Measurements from ENCODE around the gene EFCAB6.

EFCAB6 gene

DNA sequence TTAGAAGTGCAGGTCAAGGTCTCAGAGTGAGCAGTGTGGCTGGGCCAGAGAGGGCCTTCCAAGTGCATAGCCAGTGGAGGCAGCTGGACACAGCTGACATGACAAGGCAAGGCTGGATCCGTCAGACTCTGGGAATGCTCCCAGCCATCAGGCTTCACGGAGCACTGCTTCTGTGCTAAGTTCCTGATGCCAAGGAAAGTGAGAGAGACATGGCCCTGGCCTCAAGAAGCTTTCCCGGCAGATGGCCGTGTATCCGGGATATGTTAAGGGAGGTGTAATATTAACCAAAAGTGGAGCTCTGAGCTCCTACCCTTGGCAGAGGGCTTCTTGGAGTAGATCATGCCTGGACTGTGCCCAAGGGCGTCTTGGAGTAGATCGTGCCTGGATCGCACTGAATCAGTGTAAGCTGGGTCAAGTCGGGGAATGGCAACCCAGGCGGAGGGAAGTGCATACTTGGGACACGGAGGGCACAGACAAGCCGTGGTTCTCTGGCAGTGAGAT is 7.4 kb upstream of the EFCAB6 start:
- no peak for DNase-seq (ENCODE audit: low read depth)

DNA sequence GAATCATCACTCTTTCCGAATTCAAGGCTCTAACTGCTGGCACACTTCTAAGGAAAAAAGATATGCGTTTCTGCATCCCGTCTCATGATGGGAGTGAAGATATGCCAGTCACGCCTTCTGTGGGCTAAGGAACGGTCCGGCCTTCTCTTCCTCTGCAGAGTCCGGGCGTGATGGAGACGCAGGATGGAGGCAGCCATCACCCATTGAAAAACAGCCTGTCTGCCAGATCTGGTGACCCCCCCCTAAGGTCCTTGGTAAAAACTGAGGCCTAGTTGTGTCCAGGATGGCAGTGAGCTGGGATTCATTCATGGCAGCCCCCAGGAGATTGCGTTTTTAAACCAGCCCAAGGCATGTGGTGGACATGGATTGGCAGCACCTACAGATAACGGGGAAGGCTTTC is 6.9 kb upstream of the EFCAB6 start:
- DNase-seq (ENCODE audit: low read depth), result no peak

DNA sequence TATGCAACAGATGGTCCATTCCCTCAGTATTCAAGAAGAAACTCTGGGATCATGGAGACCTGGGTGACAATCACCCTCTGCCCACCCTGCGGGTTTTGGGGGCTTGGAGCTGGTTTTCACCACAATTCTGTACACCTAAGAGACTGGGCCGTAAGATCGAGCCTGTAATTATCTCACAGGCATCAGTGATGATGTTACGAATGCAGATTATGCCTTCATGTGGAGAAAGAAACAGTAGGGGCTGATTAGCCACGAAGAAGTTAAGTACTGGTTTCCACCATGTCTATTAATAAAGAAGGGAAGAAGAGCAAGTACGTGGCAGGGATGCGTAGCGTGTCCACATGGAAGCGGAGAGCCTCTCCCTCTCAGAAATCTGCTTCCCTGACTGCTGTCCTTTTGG is 5.3 kb upstream of the EFCAB6 start:
- DNase-seq (ENCODE audit: low read depth), result no peak

DNA sequence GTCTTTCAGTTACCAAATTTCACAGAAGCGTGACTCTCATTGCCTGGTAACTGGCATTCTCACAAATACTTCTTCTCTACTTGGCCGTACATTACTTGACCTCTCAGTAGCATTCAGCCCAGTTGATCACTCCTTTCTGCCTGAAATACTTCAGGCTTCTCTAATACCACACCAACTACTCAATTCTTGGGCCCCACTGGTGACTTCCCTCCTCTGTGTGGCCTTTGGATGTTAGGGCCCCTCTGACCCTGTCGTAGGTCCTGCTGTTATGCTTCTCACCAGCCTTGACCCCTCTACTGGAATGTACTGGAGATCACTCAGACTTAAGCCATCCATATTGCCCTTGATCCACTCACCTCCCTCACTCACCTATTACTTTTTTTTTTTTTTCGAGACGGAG is 2.2 kb upstream of the EFCAB6 start:
- DNase-seq (ENCODE audit: low read depth), result no peak

DNA sequence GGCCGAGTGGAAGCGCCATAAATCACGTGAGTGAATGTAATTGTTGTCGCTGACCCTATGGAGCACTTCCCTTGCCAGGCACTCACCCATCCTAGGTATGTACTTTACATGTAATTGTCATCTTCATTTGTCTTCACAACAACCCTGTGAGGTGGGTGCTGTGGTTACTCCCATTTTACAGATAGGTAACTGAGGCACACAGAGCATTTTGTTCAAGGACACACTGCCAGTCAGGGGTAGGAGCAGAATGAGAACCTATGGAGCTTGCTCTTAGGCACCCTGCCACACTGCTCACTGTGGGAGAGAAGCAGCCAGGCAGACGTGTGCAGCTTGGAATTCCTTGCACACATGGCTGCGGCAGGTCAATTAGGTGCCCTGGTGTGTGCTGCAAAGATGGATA is 785 bp upstream of the EFCAB6 start:
- no peak for DNase-seq (ENCODE audit: low read depth)

DNA sequence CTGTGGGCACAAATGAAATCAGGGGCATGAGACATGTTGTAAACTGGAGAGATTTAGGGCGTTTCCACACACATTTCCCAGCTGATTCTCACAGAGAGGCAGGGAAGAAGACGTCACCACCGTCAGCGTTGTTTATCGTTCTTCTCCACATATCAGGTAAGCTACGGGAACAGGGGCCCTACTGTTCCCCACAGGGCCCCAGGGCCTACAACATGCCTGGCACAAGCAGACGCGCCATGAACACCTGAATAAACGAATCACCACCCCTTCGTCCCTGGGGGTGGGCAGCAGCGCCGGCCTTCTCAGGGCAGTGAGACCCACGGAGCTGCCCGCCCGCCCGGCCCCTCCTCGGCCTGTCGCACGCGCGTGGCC is 342 bp downstream of the EFCAB6 start:
- DNase-seq (ENCODE audit: low read depth), result no peak

DNA sequence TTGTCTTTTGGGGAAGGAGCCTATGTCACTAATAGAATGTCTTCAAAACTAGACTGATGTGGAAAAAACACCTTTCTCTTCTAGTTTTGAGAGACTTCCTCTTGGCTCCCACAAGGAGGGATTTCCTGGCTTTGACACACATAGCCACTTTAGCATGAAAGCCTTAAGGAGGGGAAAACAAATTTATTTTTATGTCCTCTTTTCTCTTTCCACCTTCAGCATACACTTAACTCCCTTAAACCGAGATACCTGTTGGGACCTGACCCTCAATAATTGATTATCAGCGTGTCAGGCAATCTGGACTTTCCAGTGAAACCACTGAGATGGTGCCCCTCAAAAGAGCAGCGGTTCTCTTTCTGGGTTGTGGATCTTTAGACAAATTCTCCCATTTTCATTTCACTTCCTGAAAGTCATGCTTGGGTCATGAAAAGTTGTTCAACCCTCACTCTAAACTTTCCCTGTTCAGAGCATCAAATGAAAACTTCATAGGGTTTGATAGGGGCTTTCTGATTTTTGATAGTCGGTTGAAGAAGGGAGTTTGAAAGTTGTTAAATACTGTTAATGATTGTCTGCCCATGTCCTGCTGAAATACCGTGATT is 9.1 kb downstream of the EFCAB6 start:
- no peak for DNase-seq (ENCODE audit: low read depth)

DNA sequence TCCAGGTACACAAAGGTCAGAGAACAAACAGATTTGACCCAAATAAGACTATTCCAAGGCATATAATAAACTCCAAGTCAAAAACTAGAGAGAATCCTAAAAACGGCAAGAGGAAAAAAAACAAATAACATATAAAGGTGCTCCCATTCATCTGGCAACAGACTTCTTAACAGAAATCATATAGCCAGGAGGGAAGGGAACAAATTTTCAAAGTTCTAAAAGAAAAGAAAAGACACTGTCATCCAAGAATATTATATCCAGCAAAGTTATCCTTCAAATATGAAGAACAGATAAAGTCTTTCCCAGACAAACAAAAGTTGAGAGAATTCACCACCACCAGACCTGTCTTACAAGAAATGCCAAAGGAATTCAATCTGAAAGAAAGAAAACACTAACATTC is 11.1 kb downstream of the EFCAB6 start:
- DNase-seq (ENCODE audit: low read depth), result no peak

DNA sequence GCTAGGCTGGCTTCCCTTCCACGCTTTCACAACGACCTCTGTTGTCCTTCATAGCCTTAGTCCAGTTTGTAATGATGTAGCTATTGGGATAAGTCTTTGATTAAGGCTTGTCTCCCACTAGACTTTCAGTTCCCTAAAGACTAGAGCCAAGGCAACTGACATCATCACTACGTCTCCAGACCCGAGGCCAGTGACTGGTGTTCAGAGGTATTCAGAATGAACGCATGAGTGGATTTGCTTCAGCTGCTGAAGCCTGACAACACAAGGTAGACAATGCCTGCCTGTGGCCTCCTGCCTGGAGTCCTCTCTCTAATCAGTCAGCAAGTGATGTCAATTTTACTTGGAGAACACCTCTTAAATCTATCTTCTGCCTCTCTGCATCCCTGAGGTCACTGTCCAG is 13.6 kb downstream of the EFCAB6 start:
- DNase-seq (ENCODE audit: low read depth), result no peak

DNA sequence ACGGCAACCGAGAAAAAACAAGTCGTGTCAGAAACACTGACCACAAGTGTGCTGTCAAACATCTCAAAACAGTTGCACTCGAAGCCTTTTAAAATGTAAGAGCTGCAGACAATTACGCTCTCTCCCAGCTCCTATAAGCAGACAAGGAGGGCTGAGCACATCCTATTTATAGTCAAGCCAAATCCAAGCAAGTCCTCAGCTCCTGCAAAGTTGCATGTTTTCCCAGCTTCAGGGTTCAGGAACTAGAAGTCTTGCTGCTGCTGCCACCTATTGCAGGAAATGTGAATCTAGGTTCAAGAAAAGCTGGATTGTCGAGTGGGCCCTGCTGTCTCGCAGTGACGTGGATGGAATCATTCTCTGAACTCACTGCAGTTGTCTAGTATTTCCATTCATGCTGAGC is 15.5 kb downstream of the EFCAB6 start:
- no peak for DNase-seq (ENCODE audit: low read depth)

DNA sequence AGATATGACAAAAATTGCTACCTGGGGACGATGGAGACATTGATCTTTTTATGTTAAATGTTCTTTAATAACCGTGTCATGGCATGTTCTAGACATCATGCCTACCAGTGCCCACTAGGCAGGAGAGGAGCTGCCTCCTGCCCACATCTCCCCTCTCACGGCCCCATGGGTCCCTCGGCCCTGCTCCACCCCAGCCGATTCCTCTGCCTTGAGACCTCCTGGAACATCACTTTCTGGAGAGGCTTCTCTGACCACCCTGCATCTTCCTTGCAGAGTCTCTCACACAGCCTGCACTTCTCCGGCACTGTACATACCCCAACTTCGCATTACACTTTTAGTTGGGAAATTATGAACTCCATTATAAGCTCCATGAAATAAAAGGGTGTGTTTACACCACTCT is 16.8 kb downstream of the EFCAB6 start:
- no peak for DNase-seq (ENCODE audit: low read depth)

DNA sequence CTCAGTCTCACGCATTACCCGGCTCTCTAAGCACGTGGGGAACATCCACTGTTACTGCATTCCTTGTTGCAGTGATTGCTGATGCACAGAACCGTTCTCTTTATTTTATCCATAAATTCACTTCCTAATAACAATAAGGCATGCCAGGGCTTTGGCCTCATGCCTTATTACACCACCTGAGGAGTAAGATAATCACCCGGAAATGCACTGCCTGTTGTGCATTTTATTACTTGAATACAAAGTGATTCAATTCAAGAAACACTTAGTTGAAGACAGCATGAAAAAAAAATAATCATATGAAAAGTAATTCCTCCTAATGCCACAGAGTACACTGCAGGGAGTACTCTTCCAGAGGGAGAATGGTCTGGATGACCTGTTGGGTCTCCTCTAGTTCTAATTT is 19.2 kb downstream of the EFCAB6 start:
- DNase-seq (ENCODE audit: low read depth), result no peak

DNA sequence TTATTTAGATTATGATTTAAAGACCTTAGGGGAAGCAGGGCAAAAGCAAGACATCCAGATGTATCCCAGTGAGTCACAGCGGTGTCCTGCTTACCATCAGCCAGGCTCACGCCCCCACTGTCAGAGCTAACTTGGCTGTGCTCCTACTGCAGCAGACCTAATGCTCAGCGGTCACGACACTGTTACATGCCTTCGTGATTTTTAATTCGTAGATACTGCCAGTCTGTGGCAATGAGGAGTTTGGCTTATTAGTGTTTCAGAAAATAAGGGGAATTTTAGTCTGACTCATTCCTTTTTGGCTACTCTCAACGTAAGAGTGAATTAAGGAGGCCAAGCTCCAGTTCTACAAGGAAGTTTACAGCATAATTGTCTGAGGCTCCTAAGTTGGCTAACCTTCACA is 22.7 kb downstream of the EFCAB6 start:
- DNase-seq (ENCODE audit: low read depth), result no peak

DNA sequence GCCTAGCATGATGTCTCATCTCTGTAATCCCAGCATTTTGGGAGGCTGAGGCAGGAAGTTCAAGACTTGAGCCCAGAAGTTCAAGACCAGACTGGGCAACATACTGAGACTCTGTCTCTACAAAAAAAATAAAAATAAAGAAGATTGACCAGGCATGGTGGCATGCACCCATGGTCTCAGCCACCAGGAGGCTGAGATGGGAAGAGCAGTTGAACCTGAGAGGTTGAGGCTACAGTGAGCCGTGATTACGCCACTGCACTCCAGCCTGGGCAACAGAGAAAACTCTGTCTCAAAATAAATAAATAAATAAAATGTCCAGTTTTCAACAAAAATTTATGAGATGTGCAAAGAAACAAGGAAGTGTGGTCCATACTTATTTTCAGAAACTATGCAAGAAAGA is 28.3 kb downstream of the EFCAB6 start:
- DNase-seq (ENCODE audit: low read depth), result no peak

DNA sequence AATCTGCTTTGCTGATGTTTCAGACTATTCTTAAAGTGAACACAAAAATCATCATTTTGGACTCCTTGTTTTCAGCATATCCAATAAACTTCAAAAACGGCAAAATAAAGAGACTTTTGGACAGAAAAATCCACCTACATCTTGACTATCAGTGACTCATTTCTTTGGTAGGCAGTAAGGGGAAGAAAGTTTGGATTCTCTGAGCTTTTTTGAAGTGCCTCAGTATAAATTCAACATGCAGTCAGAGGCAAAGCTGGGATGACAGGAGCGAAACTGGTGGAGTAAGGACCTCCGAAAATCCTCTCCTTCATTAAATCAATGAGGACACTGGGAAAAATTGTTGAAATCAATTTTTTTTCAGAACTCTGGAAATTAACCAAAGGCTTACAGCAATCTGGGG is 29.7 kb downstream of the EFCAB6 start:
- no peak for DNase-seq (ENCODE audit: low read depth)

DNA sequence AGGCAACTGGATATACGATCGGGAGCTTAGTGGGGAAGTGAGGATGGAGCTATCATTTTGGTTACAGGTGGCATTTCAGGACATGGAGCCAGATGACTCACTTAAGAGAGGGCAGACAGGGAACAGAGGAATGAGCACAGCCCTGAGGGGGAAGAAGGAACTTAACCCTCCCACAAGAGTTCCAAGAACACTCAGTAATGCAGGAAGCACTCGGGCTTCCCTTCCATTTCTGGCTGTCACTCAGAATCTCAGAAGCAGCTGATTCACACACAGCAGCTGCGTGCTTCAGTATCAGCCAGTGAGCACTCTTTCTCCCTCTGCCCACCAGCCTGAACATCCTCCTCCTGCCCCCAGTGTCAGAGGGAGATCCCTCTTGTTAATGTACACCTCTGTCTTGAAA is 34.8 kb downstream of the EFCAB6 start:
- no peak for DNase-seq (ENCODE audit: low read depth)

DNA sequence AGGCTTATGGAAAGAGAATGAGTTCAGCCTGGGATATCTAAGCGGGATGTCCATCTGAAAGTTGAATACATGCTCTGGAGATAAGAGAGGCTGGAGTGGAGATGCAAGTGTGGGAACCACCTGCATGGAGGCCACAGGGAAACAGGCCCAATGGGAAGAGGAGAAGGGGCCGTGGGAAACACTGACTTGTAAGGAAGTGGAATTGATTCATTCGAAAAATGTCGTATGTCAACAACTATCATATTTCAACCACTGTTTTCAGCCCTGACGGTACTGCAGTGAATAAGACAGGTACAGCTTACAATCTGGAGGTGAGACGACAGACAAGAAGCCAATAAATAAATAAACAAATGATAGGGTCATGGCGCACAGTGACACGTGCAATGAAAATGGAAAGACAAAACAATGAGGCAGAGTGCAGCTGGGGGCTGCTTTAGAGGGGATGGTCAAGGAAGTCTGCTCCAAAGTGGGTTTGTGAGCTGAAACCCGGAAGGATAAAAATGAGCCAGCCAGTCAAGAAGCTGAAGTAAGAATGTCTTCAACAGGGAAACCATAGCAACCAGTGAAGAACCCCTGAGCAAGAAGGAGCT is 35.9 kb downstream of the EFCAB6 start:
- no peak for DNase-seq (ENCODE audit: low read depth)

DNA sequence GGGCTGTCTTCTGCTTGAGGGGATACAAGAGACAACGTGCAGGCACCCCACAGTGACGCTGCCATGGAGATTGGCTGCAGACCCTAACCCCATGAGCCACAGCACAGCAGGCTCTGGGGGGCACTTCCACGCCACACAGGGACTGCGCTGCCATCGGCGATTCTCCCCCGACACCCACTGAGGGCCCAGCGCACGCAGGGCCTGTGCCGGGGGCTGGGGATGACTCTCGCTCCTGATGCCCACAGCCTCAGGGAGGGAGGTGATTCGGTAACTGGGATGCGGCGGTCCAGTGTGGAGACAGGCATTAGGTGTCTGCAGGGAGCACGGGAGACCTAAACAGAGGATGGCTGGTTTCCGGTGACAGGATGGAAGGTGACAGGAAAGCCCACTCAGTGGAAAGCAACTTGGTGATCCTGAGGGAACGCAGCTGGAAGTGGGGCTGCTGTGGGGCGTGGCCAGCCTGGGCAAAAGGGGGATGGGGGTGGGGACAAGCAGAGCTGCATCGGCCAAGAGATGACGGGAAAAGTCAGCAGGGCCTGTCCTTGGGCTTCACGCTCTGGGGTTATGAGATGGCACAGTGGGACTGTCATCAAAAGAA is 37.7 kb downstream of the EFCAB6 start:
- DNase-seq (ENCODE audit: low read depth), result no peak

DNA sequence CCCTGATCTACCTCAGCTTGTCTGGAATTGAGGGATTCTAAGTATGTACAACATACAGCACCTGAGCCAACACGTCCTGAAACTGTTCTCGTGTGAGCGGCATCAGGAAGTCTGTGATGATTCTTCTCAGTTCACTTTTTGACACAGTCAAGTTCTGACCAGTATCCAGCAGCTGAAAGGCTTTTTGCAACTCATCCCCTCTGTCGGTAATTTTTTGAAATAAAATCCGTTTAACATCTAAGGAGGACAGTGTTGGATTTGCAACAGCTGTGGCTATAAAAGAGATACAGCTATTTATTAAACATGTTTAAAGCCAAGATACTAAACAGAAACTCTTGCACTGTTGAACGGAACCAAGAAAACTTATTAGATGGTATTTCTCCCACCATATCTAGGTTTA is 39.3 kb downstream of the EFCAB6 start:
- DNase-seq (ENCODE audit: low read depth), result no peak

DNA sequence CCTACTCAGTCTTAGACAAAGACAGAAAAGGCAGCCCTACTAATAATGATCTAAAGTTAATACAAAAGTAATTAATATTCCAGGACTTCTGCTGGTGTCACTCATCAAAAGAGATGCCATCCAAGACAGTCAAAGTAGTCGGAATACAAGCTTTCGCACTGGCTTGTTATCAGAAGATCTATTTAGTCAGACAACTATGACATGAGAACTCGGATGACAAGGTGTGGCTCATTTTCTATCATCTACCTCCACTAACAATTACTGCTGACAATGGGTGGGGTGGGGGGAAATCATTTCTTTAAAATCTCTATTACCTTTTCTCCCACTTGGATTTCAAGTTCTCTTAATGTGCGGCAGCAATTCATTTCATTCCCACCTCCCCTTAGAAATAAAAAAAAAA is 56.7 kb downstream of the EFCAB6 start:
- DNase-seq (ENCODE audit: low read depth), result no peak

DNA sequence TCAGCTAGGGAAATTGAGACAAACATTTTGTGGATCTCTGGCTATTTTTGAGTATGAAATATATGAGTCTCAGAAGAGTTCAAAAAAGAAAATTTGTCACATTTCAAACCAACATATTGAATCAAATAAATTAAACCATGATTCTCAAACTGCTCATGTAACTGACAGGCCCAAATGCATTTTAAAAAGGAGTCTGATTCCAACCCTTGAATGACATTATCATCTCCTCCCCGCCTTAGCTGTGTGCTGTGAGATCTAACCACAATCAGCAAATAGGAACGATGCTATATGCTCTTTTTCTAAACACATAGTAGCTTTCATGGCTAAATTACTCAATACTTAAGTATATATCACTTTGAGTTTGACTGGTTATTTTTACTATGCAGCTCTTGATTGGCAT is 57.1 kb downstream of the EFCAB6 start:
- no peak for DNase-seq (ENCODE audit: low read depth)

DNA sequence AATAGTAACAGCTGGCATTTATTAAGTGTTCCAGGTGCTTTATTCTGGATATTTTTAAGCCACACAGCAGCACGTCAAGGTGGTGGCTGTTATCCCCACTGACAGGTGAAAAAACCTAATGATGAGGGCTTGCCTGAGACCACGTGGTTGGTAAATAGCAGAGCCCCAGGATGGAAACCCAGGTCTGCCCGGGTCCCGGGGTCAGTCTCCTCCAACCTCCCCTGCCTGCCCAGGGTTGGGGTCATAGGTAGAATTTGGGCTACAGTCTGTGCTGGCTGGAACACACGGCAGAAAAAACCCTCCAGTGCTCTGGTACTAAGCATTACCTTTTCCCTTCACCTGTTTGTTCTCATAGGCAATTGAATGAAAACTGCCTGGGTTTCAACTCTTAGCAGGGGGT is 57.9 kb downstream of the EFCAB6 start:
- DNase-seq (ENCODE audit: low read depth), result no peak

DNA sequence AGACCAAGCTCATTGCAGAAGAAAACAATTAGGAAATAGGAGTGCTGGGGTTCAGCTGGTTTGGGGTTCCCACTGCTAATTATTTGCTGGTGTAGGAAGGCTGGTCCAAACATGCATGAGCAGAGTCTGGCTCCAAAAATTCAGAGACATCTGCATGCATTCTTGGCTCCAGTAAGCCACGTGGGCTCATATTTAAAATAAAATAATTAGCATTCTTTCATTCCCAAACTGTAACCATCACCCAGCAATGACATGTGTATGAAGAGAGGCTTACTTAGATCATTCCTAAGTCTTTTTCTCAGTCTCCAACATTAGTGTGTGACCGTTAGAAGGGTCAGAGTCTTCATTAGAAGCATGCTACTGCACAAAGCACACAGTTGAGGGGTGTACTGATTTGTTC is 58.4 kb downstream of the EFCAB6 start:
- no peak for DNase-seq (ENCODE audit: low read depth)

DNA sequence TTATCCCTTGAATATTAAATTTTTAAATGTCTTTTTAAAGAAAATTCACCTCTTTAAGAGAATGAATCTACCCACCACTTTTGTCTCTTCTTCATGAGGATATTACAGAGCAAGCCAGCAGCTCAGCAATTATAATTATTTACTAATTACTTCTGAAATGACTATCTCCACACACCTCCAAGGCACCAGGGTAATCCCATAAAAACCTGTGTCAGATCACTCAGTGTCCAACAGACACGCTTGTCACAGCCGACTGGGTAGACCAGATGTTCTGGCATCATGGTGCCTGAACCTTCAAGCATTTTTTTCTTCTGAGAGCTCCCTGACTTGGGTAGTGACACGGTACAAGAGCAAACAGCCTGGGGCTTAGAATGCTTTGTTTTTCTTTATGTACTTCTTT is 61.4 kb downstream of the EFCAB6 start:
- no peak for DNase-seq (ENCODE audit: low read depth)

All from T follicular helper cell (primary cell).